ENCODE measurements around the gene KDM5A. TPM values are rescaled to one million over a fixed set of nuclear protein-coding genes. Genes with fewer than 3 reads are reported as not detected.
"Not testable (repeated sequence)": the region's sequence is repeated elsewhere in the genome, so short reads cannot be mapped to it uniquely, and the experiment has no call there.

The KDM5A gene
- total RNA-seq, 1 experiment from 2014 or later, result 56.9 TPM

GRCh38 chr12:298059-298458 is 91.1 kb downstream of the KDM5A start:
- not testable (repeated sequence) for H3K27ac Mint-ChIP-seq

More at GRCh38 chr12:298059-298458, 91.1 kb downstream of the KDM5A start:
- not testable (repeated sequence) for H3K18ac ChIP-seq (ENCODE audit: insufficient read length, low read depth, low read length); H3T11ph ChIP-seq (ENCODE audit: low read length); H3K4ac ChIP-seq (ENCODE audit: low read depth, low read length); H3K14ac ChIP-seq (ENCODE audit: insufficient read depth, low read length); H2AFZ ChIP-seq (ENCODE audit: low read length); H3K4me1 ChIP-seq (ENCODE audit: insufficient read depth, low read length); H3K23ac ChIP-seq (ENCODE audit: insufficient read length, low read depth, low read length); H3K56ac ChIP-seq (ENCODE audit: insufficient read length, low read depth, low read length); H3K4me3 Mint-ChIP-seq; DNase-seq; H4K8ac ChIP-seq (replicated peaks; ENCODE audit: insufficient read length, low read depth, low read length); H3K23me2 ChIP-seq (ENCODE audit: insufficient read length, low read depth, low read length, poor library complexity, severe bottlenecking); H3K4me2 ChIP-seq (ENCODE audit: insufficient read depth, insufficient read length, low read length); H3K79me1 ChIP-seq (ENCODE audit: insufficient read depth, low read depth, low read length, poor library complexity, severe bottlenecking); H3K27me3 ChIP-seq (ENCODE audit: insufficient read depth, low read length); H4K20me1 ChIP-seq (ENCODE audit: control insufficient read depth, insufficient read depth, insufficient read length); H3K27me3 Mint-ChIP-seq (ENCODE audit: low read depth); H2BK15ac ChIP-seq (ENCODE audit: low read depth, low read length); H4K91ac ChIP-seq (ENCODE audit: insufficient read length, low read depth, low read length); H3K79me2 ChIP-seq (ENCODE audit: insufficient read depth, low read length); H3K9me3 ChIP-seq (ENCODE audit: control insufficient read depth, low read depth, low read length); H3K4me1 Mint-ChIP-seq; H3K27ac ChIP-seq (ENCODE audit: insufficient read length, low read depth, low read length); H3K9ac ChIP-seq (ENCODE audit: extremely low read depth, insufficient read length, low read length); H4K5ac ChIP-seq (ENCODE audit: insufficient read length, low read depth, low read length); H2BK120ac ChIP-seq (ENCODE audit: low read depth, low read length, poor library complexity, severe bottlenecking); H2BK12ac ChIP-seq (ENCODE audit: insufficient read length, low read depth, low read length); H2BK20ac ChIP-seq (ENCODE audit: low read depth, low read length, poor library complexity, severe bottlenecking); H2AK5ac ChIP-seq (ENCODE audit: insufficient read length, low read length); H2BK5ac ChIP-seq (ENCODE audit: insufficient read length, low read length)
- Mint-ChIP-seq H3K9me3 (peaks cover 16 to 23% of the 10 kb centered on the region in 2 experiments), H3K36me3 (ENCODE audit: insufficient read depth in 1 of 3, low read depth in 3 of 3) (peaks cover 46 to 85% (median 76%) of the 10 kb centered on the region in 3 experiments)
- no CpG with 5 or more reads among the region's 8 CpGs for WGBS (ENCODE audit: extremely low coverage, insufficient read length, low lambda C conversion rate)

Measured in H9 (cell line).